GM23338 (cell line): ENCODE data around the gene SYNDIG1. TPM values are rescaled to one million over a fixed set of nuclear protein-coding genes. Genes with fewer than 3 reads are reported as not detected.

Experiments
- ATAC-seq: fragments of 200-7000 bp; cut with Tn5 transposase; 3 replicates; pipeline ENCODE4 v1.9.1; 2020
- DNase-seq: peaks from one replicate; pipeline ENCODE4 v3.0.0-alpha.2; 2015; ENCODE audit warnings: low spot score
- H2AFZ ChIP-seq: fragments of 200-600 bp; sonication (generic); 2 replicates; pipeline ENCODE4 v1.8.0; 2016; ENCODE audit warnings: antibody characterized with exemption, mild to moderate bottlenecking, moderate library complexity
- H3F3A ChIP-seq: fragments of 200-600 bp; sonication (generic); replicated peaks from 2 replicates; pipeline ENCODE4 v1.8.0; 2017; ENCODE audit warnings: antibody characterized with exemption, mixed run types, low read depth
- H3K27ac ChIP-seq: fragments of 200-600 bp; sonication (generic); 2 replicates; pipeline ENCODE4 v1.6.1; 2016; ENCODE audit warnings: low read depth
- H3K27me3 ChIP-seq: fragments of 200-600 bp; sonication (generic); 2 replicates; pipeline ENCODE4 v1.8.0; 2016; ENCODE audit warnings: mild to moderate bottlenecking, mixed run types, moderate library complexity; ENCODE audit not compliant: insufficient read depth
- H3K36me3 ChIP-seq: fragments of 200-600 bp; sonication (generic); 2 replicates; pipeline ENCODE4 v1.8.0; 2016; ENCODE audit warnings: mild to moderate bottlenecking; ENCODE audit not compliant: insufficient read depth
- H3K4me1 ChIP-seq: fragments of 200-600 bp; sonication (generic); 2 replicates; pipeline ENCODE4 v1.8.0; 2016; ENCODE audit warnings: mild to moderate bottlenecking, moderate library complexity; ENCODE audit not compliant: insufficient read depth
- H3K4me2 ChIP-seq: fragments of 200-600 bp; sonication (generic); 2 replicates; pipeline ENCODE4 v1.7.1; 2017; ENCODE audit warnings: mixed run types
- H3K4me3 ChIP-seq: fragments of 200-600 bp; sonication (generic); 2 replicates; pipeline ENCODE4 v1.6.1; 2016; ENCODE audit warnings: mixed run types
- H3K79me2 ChIP-seq: fragments of 200-600 bp; sonication (generic); replicated peaks from 2 replicates; pipeline ENCODE4 v1.8.0; 2017; ENCODE audit warnings: mild to moderate bottlenecking; ENCODE audit not compliant: insufficient read depth
- H3K9me2 ChIP-seq: fragments of 200-600 bp; sonication (generic); 2 replicates; pipeline ENCODE4 v1.8.0; 2017; ENCODE audit not compliant: insufficient read depth
- H4K20me1 ChIP-seq: fragments of 200-600 bp; sonication (generic); replicated peaks from 2 replicates; pipeline ENCODE4 v1.8.0; 2017; ENCODE audit warnings: mild to moderate bottlenecking; ENCODE audit not compliant: insufficient read depth
- H3K27ac Mint-ChIP-seq: 2 replicates; pipeline ENCODE4 v1.8.0; 2020; ENCODE audit warnings: inconsistent platforms, mild to moderate bottlenecking, moderate library complexity, mixed read lengths
- H3K27me3 Mint-ChIP-seq: 3 replicates; pipeline ENCODE4 v1.8.0; 2022; ENCODE audit warnings: low read depth, mild to moderate bottlenecking, moderate library complexity, mixed read lengths, inconsistent platforms; ENCODE audit not compliant: insufficient read depth, poor library complexity
- H3K36me3 Mint-ChIP-seq: 3 replicates; pipeline ENCODE4 v1.8.0; 2021; ENCODE audit warnings: low read depth, mild to moderate bottlenecking, inconsistent platforms, moderate library complexity, mixed read lengths
- H3K4me1 Mint-ChIP-seq: 3 replicates; pipeline ENCODE4 v1.8.0; 2020; ENCODE audit warnings: mild to moderate bottlenecking, inconsistent platforms, mixed read lengths
- H3K4me3 Mint-ChIP-seq: 3 replicates; pipeline ENCODE4 v1.8.0; 2021; ENCODE audit warnings: moderate library complexity, mild to moderate bottlenecking, inconsistent platforms, mixed read lengths
- H3K9me3 Mint-ChIP-seq: 3 replicates; pipeline ENCODE4 v1.8.0; 2020; ENCODE audit warnings: moderate library complexity, mild to moderate bottlenecking, inconsistent platforms, mixed read lengths
- CREB1 ChIP-seq: fragments of 250-450 bp; sonication (Bioruptor Pico); IDR thresholded peaks from 2 replicates; pipeline ENCODE4 v1.5.0; 2020; ENCODE audit warnings: low read depth, mild to moderate bottlenecking, moderate library complexity
- CTCF ChIP-seq, 2 experiments: fragments of 200-600 bp in 1 of 2; sonication (generic) in 1 of 2; conservative IDR thresholded peaks; 2 replicates each; pipeline versions ENCODE4 v1.5.1 to v1.6.1; 2016 to 2017; ENCODE audit warnings: antibody characterized with exemption in 2 of 2, low read depth in 2 of 2, mild to moderate bottlenecking in 2 of 2, moderate library complexity in 1 of 2
- ETS1 ChIP-seq: IDR thresholded peaks from 2 replicates; pipeline ENCODE4 v1.6.1; 2016; ENCODE audit warnings: antibody characterized with exemption
- EZH2 ChIP-seq: fragments of 200-600 bp; sonication (generic); IDR thresholded peaks from one replicate; pipeline ENCODE4 v1.8.0; 2017; ENCODE audit warnings: antibody characterized with exemption, mild to moderate bottlenecking, low read depth; ENCODE audit not compliant: unreplicated experiment
- EZH2phosphoT487 ChIP-seq: fragments of 200-600 bp; sonication (generic); IDR thresholded peaks from one replicate; pipeline ENCODE4 v1.8.1; 2018; ENCODE audit warnings: antibody characterized with exemption; ENCODE audit not compliant: unreplicated experiment
- JUNB ChIP-seq: IDR thresholded peaks from one replicate; pipeline ENCODE4 v1.6.1; 2016; ENCODE audit warnings: antibody characterized with exemption; ENCODE audit not compliant: unreplicated experiment
- NANOG ChIP-seq: IDR thresholded peaks from 2 replicates; pipeline ENCODE4 v1.6.1; 2016; ENCODE audit warnings: antibody characterized with exemption, borderline replicate concordance
- POLR2AphosphoS5 ChIP-seq: IDR thresholded peaks from 2 replicates; pipeline ENCODE4 v1.6.1; 2016; ENCODE audit warnings: antibody characterized with exemption, low read depth
- REST ChIP-seq: IDR thresholded peaks from one replicate; pipeline ENCODE4 v1.6.1; 2018; ENCODE audit warnings: antibody characterized with exemption; ENCODE audit not compliant: unreplicated experiment
- STAT1 ChIP-seq: IDR thresholded peaks from one replicate; pipeline ENCODE4 v1.6.1; 2016; ENCODE audit warnings: antibody characterized with exemption; ENCODE audit not compliant: unreplicated experiment
- ZNF114 ChIP-seq: fragments of 250-450 bp; sonication (Bioruptor Pico); IDR thresholded peaks from 2 replicates; pipeline ENCODE4 v1.5.0; 2020; ENCODE audit warnings: mild to moderate bottlenecking, moderate library complexity
- ZNF331 ChIP-seq: fragments of 250-450 bp; sonication (Bioruptor Pico); IDR thresholded peaks from 2 replicates; pipeline ENCODE4 v1.5.0; 2020; ENCODE audit warnings: low read depth, mild to moderate bottlenecking, moderate library complexity
- polyA plus RNA-seq: library from polyadenylated mRNA; unstranded; fragments of >200 nt; fragmentation: Nextera tagmentation; extraction: Ambion mirVana; gene quantifications from 2 replicates; pipeline ENCODE4 v1.2.1, GENCODE V29; 2016
- total RNA-seq: library from RNA; depleted of rRNA; stranded (reverse); fragments of >200 nt; shearing (Covaris generic); gene quantifications from 2 replicates; pipeline ENCODE4 v1.2.3, GENCODE V29; 2014

Gene SYNDIG1
- total and polyA plus RNA-seq, 2 experiments from 2014 or later = 2.8 to 4.8 TPM

- H3K9me3 Mint-ChIP-seq = no peaks in the 10 kb centered on the region; the same call in 1 of the 3 replicates
- no peak for TF ChIP-seq REST
- TF ChIP-seq STAT1 = no peak
- no peak for ATAC-seq
- no peak overlapping the region for H3K27ac Mint-ChIP-seq
- Histone ChIP-seq H3K4me2 (no peak overlapping the region), H4K20me1 (no peaks in the 10 kb centered on the region), H3K27me3 (no peaks in the 10 kb centered on the region), H3F3A (no peaks in the 10 kb centered on the region), H3K4me3 (no peak overlapping the region), H3K79me2 (no peaks in the 10 kb centered on the region), H3K9me2 (peaks cover 16% of the 10 kb centered on the region), H2AFZ (no peak overlapping the region), H3K27ac (no peak overlapping the region), H3K4me1 (peaks cover 24% of the 10 kb centered on the region), H3K36me3 (no peaks in the 10 kb centered on the region)
- peaks cover 40% of the 10 kb centered on the region for H3K4me1 Mint-ChIP-seq
- H3K4me3 Mint-ChIP-seq = no peak overlapping the region
- DNase-seq = no peak
- peaks cover 6% of the 10 kb centered on the region; the same call in 2 of the 3 replicates for H3K36me3 Mint-ChIP-seq
- peaks cover 10% of the 10 kb centered on the region for H3K27me3 Mint-ChIP-seq
Measured at GRCh38 chr20:24633521-24633920, 164.1 kb downstream of the SYNDIG1 start.

GRCh38 chr20:24634855-24635254 lies 165.4 kb downstream of the SYNDIG1 start:
- H3K9me3 Mint-ChIP-seq = no peaks in the 10 kb centered on the region; the same call in 1 of the 3 replicates
- no peaks in the 10 kb centered on the region for H3K36me3 ChIP-seq
- no peaks in the 10 kb centered on the region for H4K20me1 ChIP-seq
- H3K36me3 Mint-ChIP-seq = peaks cover 6% of the 10 kb centered on the region; the same call in 2 of the 3 replicates
- no peak overlapping the region for H2AFZ ChIP-seq
- H3K27ac Mint-ChIP-seq = peak overlapping the region; percentile 33
- no peak overlapping the region for H3K27ac ChIP-seq
- H3K27me3 Mint-ChIP-seq = peaks cover 13% of the 10 kb centered on the region
- no peak overlapping the region for H3K4me3 Mint-ChIP-seq
- H3K4me1 ChIP-seq = peaks cover 24% of the 10 kb centered on the region
- peaks cover 16% of the 10 kb centered on the region for H3K9me2 ChIP-seq
- H3K79me2 ChIP-seq = no peaks in the 10 kb centered on the region
- peak; percentile 44 for ATAC-seq
- no peaks in the 10 kb centered on the region for H3F3A ChIP-seq
- H3K4me3 ChIP-seq = no peak overlapping the region
- peak; percentile 24 for DNase-seq
- H3K4me1 Mint-ChIP-seq = peaks cover 42% of the 10 kb centered on the region
- H3K4me2 ChIP-seq = no peak overlapping the region
- H3K27me3 ChIP-seq = no peaks in the 10 kb centered on the region
- TF ChIP-seq EZH2 (no peak), JUNB (no peak), ETS1 (no peak), POLR2AphosphoS5 (no peak), NANOG (no peak), ZNF331 (CRISPR knock-in tag) (no peak), REST (no peak), CTCF (conservative IDR thresholded peaks at IDR 0.05; ENCODE audit: low read depth in 2 of 2) (no peak), CREB1 (CRISPR knock-in tag) (no peak), EZH2phosphoT487 (no peak), ZNF114 (no peak)
